Hepatocyte (in vitro differentiated cells): ENCODE data around the gene IRAK1. TPM values are rescaled to one million over a fixed set of nuclear protein-coding genes. Genes with fewer than 3 reads are reported as not detected.
"Not testable (repeated sequence)": the region's sequence is repeated elsewhere in the genome, so short reads cannot be mapped to it uniquely, and the experiment has no call there.

Source experiments
- DNase-seq: peaks from one replicate; pipeline ENCODE4 v3.0.0-alpha.2; 2016; ENCODE audit warnings: low spot score
- H2AFZ ChIP-seq: fragments of 200-600 bp; sonication (generic); 2 replicates; pipeline ENCODE4 v1.6.0; 2016; ENCODE audit warnings: antibody characterized with exemption, mild to moderate bottlenecking
- H3K27ac ChIP-seq: fragments of 200-600 bp; sonication (generic); 2 replicates; pipeline ENCODE4 v1.5.1; 2016; ENCODE audit warnings: mild to moderate bottlenecking
- H3K27me3 ChIP-seq: fragments of 200-600 bp; sonication (generic); 2 replicates; pipeline ENCODE4 v1.6.1; 2016
- H3K36me3 ChIP-seq: fragments of 200-600 bp; sonication (generic); replicated peaks from 2 replicates; pipeline ENCODE4 v1.5.1; 2016; ENCODE audit warnings: low read depth; ENCODE audit not compliant: insufficient read depth
- H3K4me1 ChIP-seq: fragments of 200-600 bp; sonication (generic); 2 replicates; pipeline ENCODE4 v1.5.1; 2016; ENCODE audit warnings: mild to moderate bottlenecking, moderate library complexity; ENCODE audit not compliant: insufficient read depth
- H3K4me2 ChIP-seq: fragments of 200-600 bp; sonication (generic); 2 replicates; pipeline ENCODE4 v1.6.0; 2016
- H3K4me3 ChIP-seq: fragments of 200-600 bp; sonication (generic); 2 replicates; pipeline ENCODE4 v1.5.1; 2016; ENCODE audit warnings: mild to moderate bottlenecking
- H3K79me2 ChIP-seq: fragments of 200-600 bp; sonication (generic); 2 replicates; pipeline ENCODE4 v1.6.0; 2017; ENCODE audit warnings: mild to moderate bottlenecking
- H3K9me2 ChIP-seq: fragments of 200-600 bp; sonication (generic); replicated peaks from 2 replicates; pipeline ENCODE4 v1.6.0; 2017; ENCODE audit warnings: mild to moderate bottlenecking; ENCODE audit not compliant: insufficient read depth
- H3K9me3 ChIP-seq: fragments of 200-600 bp; sonication (generic); 2 replicates; pipeline ENCODE4 v1.5.1; 2016; ENCODE audit warnings: low read depth, mild to moderate bottlenecking
- H4K20me1 ChIP-seq: fragments of 200-600 bp; sonication (generic); 2 replicates; pipeline ENCODE4 v1.6.0; 2016; ENCODE audit warnings: mild to moderate bottlenecking; ENCODE audit not compliant: insufficient read depth, poor library complexity, severe bottlenecking
- CTCF ChIP-seq: fragments of 200-600 bp; sonication (generic); IDR thresholded peaks from 2 replicates; pipeline ENCODE4 v1.5.1; 2016; ENCODE audit warnings: antibody characterized with exemption, mild to moderate bottlenecking; ENCODE audit not compliant: poor library complexity
- EZH2 ChIP-seq: fragments of 200-600 bp; sonication (generic); IDR thresholded peaks from 2 replicates; pipeline ENCODE4 v1.6.1; 2016; ENCODE audit warnings: antibody characterized with exemption, mild to moderate bottlenecking, borderline replicate concordance
- EZH2phosphoT487 ChIP-seq: fragments of 200-600 bp; sonication (generic); IDR thresholded peaks from one replicate; pipeline ENCODE4 v1.6.1; 2018; ENCODE audit warnings: antibody characterized with exemption, mild to moderate bottlenecking, low read depth, moderate library complexity; ENCODE audit not compliant: unreplicated experiment, severe bottlenecking
- WGBS: methylation state at CpG from one replicate; pipeline ENCODE4 v1.1.6; 2016; ENCODE audit warnings: low lambda C conversion rate; ENCODE audit errors: missing lambda C conversion rate; 5-methylcytosine and 5-hydroxymethylcytosine counted together
- polyA plus RNA-seq: library from polyadenylated mRNA; unstranded; fragments of >200 nt; fragmentation: Nextera tagmentation; extraction: Ambion mirVana; gene quantifications from 2 replicates; pipeline ENCODE4 v1.2.1, GENCODE V29; 2016
- total RNA-seq: library from RNA; depleted of rRNA; stranded (reverse); fragments of >200 nt; gene quantifications from 2 replicates; pipeline ENCODE4 v1.2.3, GENCODE V29; 2014

The IRAK1 gene
- total and polyA plus RNA-seq, 2 experiments from 2014 or later = 44.1 to 99.4 TPM

GRCh38 chrX:153983321-153983801, 36.3 kb downstream of the IRAK1 start:
- Histone ChIP-seq H3K4me3 (no peak overlapping the region), H3K27me3 (no peaks in the 10 kb centered on the region), H3K79me2 (no peaks in the 10 kb centered on the region), H4K20me1 (no peaks in the 10 kb centered on the region), H3K36me3 (no peaks in the 10 kb centered on the region), H3K9me2 (no peaks in the 10 kb centered on the region), H3K9me3 (no peaks in the 10 kb centered on the region), H2AFZ (no peak overlapping the region), H3K4me2 (no peak overlapping the region), H3K4me1 (no peaks in the 10 kb centered on the region), H3K27ac (no peak overlapping the region)
- no peak for DNase-seq
- 84% methylated on average over 12 of the region's 12 CpGs for WGBS
- TF ChIP-seq EZH2phosphoT487 (no peak), EZH2 (no peak), CTCF (no peak)

- no peak for DNase-seq
- Histone ChIP-seq H3K4me2 (no peak overlapping the region), H3K79me2 (no peaks in the 10 kb centered on the region), H3K4me1 (no peaks in the 10 kb centered on the region), H3K4me3 (no peak overlapping the region), H4K20me1 (no peaks in the 10 kb centered on the region), H3K9me2 (no peaks in the 10 kb centered on the region), H3K27me3 (no peaks in the 10 kb centered on the region), H3K9me3 (no peaks in the 10 kb centered on the region), H2AFZ (no peak overlapping the region), H3K36me3 (no peaks in the 10 kb centered on the region), H3K27ac (no peak overlapping the region)
- TF ChIP-seq EZH2 (no peak), EZH2phosphoT487 (no peak), CTCF (no peak)
- 94% methylated on average over 52 of the region's 52 CpGs for WGBS
Measured at GRCh38 chrX:153981771-153982533, 37.8 kb downstream of the IRAK1 start.

GRCh38 chrX:153981231-153981630, 38.5 kb downstream of the IRAK1 start:
- no peak overlapping the region for H2AFZ ChIP-seq
- no peaks in the 10 kb centered on the region for H3K9me3 ChIP-seq
- no peak for TF ChIP-seq CTCF
- no peak for TF ChIP-seq EZH2phosphoT487
- TF ChIP-seq EZH2 = no peak
- DNase-seq = no peak
- H3K79me2 ChIP-seq = peaks cover 3% of the 10 kb centered on the region
- H3K4me3 ChIP-seq = no peak overlapping the region
- H3K36me3 ChIP-seq = no peaks in the 10 kb centered on the region
- H3K27ac ChIP-seq = no peak overlapping the region
- no peaks in the 10 kb centered on the region for H3K27me3 ChIP-seq
- WGBS = 82% methylated on average over 7 of the region's 7 CpGs
- no peaks in the 10 kb centered on the region for H3K9me2 ChIP-seq
- H4K20me1 ChIP-seq = no peaks in the 10 kb centered on the region
- H3K4me2 ChIP-seq = no peak overlapping the region
- H3K4me1 ChIP-seq = no peaks in the 10 kb centered on the region

GRCh38 chrX:153980394-153980793, 39.3 kb downstream of the IRAK1 start:
- H2AFZ ChIP-seq, H3K27ac ChIP-seq, DNase-seq, H3K9me2 ChIP-seq, H3K4me1 ChIP-seq, H3K27me3 ChIP-seq, H3K4me2 ChIP-seq, H4K20me1 ChIP-seq, H3K79me2 ChIP-seq, H3K4me3 ChIP-seq, H3K36me3 ChIP-seq, H3K9me3 ChIP-seq: not testable (repeated sequence)
- WGBS = 82% methylated on average over 8 of the region's 10 CpGs
